IPS-11a (cell line): ENCODE data around the gene DCLK2.
A peak's percentile ranks its signal among the peaks of the same experiment; 100 is the strongest.

Experiments used
- H3K4me3 ChIP-seq: one replicate; pipeline ENCODE4 v1.5.1; 2013; ENCODE audit warnings: low read depth, low read length, control low read depth

Gene DCLK2

DNA sequence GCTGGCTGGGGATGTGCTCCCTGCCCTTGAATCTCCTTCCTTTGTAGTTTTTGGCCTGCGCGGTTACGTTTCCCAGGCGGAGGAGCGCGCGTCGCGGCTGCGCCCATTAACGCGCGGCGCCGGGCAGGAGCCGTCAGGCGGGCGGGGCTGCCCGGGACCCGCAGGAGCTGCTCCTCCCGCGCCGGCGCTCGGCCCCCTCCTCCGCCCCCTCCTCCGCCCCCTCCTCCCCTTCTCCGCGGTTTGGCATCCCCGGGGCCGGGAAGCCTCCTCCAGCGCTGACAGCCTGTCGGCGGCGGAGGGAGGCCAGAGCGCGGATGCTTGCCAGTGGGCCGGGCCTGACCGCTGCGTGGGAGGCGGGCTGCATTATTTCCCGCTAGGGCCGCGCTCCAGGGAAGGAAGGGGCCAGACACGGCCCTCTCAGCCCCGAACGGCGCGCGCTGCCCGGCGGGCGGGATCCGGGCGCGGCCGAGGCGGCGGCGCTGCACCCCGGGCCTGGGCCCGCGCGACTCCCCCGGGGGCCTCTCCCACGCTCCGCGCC lies at the start of gene DCLK2:
TSS of gene DCLK2 (plus strand) at position 405 of the 538 bp plus-strand sequence. CDS start 583 bp downstream, outside the sequence.
- H3K4me3 ChIP-seq = peak within 1 kb of the TSS; percentile 43

DNA sequence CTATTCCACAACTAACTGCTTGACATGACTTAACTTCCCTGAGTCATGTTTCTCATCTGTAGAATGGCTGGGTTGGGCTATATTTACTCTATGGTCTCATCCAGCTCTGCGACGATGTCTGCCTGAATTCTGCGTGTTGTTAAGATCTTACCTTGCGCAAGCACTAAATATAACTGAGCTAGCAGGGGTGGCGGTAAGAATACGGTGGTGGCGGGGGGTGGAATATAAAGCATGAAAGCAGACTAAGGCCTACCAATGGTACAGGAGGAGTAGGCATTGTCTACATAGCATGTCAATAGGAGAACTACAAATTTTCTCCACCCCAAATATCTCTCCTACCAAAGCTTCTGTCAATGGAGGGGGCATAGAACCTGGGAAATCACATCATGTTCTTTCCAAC lies 45.7 kb upstream of the DCLK2 start:
- H3K4me3 ChIP-seq = no peak overlapping the region

DNA sequence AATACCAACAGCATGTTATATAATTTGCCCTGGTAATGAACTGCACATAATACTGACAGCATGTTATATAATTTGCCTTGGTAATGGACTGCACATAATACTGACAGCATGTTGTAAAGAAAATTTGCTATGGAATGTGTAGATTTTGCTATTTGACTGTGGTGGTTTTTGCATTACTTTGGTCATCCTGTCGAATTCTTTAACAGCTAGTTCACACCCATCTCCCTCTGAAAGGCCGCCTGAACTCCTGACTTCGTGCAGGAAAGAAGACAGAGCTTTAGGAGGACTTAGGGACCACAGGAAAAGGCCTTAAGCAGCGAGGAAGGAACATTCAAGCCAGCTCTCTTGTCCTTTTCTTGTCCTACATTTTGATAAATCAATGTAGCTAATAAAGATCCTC lies 45.2 kb upstream of the DCLK2 start:
- H3K4me3 ChIP-seq = no peak overlapping the region

DNA sequence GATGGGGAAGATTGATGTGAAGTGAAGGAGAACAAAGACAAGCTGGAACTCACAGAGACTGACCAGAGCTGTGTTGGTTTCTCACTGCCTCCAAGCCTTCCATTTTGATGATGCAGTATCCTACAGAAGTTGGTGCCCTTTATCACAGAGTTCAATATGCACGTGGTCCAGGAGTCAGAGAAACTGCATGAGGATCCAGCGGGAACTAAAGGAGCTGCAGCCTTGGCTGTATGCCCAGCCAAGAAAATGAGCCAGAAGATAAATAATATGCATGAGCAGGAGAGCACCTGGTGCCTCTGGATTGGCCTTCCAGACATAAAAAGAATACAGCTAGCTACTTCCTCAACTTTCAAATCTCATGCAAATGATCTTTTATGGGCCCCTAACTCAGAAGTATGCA lies 44.3 kb upstream of the DCLK2 start:
- no peak overlapping the region for H3K4me3 ChIP-seq

DNA sequence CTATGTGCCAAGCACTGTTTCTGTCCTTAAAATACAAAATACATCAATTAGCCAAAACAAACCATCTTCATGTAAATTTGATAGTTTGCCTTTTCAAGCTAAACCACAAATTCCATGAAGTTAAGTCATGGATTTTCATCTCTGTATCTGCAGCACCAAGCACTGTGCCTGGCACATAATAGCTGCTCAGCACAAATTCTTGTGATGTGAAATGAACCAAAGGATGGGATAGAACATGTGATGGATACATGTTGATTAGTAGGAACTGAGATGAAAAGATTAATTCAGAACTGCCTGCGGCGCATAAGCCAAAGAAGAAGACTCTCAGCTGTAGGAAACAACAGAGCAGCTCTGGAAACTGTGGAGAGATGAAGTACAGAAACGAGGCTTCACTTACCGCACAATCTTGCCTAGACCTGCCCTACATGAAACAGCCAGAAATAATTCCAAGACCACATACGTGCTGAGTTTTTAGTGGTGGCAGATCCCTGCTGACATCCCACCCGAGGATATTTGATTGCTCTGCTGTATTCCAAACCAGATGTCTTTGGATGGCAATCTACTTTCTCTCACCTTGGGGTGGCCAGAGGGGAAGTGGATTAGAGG lies 40.9 kb upstream of the DCLK2 start:
- no peak overlapping the region for H3K4me3 ChIP-seq

DNA sequence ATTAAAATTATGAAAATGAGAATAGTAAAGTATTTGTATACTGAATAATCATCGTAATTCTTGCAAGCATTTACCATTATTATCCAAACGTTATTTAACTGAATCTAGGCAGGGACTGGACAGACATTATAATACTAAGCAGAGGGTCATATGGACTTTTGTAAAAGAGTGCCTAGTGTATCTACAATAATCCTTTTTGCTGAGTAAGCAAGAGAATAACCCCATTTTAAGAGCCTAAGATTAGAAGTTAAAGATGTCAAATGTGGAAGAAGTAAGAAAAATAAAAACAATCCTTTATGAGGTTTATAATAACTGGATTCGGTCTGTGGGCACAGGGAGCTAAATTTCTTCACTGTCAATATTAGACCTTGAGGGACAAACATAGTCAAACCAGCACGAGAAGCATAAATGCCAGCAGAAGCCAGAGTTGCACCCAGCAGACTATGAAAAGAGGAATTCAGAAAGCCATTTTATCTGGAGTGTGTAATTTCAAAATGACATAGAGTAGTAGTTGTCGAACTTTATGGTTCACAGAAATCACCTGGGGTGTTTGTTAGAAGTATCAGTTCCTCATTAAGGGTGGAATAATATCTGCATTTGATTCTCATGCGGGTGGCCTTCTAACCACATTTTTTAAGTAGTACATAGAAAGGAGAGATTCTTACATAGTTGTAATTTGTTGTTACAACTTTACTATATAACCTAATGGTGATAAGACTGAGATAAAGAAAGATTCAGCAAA lies 39.7 kb upstream of the DCLK2 start:
- no peak overlapping the region for H3K4me3 ChIP-seq

DNA sequence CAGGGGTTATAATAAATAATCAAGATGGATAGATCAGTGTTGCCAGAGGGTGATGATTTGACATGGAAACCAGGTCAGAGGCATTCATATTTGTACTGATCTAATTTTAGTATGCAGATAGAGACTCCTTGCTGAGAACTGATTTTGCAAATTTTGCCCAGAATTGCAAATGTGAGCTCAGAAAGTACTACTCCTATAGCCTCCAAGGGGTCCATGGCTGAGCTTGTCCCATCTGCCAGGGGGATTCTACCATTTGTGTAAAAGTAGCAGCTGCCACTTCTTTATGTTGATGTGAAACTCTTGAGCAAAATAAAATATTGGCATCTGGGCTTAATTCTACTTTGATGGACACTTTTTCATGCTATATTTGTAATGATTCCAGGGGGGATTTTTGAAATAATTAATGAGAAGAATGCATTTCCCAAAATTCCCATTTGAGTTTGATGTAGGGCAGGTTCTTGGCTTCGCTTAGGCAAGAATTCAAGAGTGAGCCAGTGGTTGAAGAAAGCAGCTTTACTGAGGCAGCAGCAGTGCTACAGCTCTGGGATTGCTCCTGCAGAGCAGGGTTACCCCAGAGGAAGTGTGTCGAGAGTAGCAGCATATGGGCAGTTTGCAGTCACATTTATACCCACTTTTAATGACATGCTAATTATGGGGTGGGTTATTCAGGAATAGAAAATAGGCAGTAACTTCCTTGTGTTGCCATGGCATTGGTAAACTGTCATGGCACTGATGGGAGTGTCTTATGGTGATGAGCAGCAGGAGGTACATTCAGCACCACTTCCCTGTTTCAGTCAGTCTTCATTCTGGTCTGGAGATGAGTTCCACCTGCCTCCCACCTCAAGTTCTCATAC lies 38.7 kb upstream of the DCLK2 start:
- no peak overlapping the region for H3K4me3 ChIP-seq

DNA sequence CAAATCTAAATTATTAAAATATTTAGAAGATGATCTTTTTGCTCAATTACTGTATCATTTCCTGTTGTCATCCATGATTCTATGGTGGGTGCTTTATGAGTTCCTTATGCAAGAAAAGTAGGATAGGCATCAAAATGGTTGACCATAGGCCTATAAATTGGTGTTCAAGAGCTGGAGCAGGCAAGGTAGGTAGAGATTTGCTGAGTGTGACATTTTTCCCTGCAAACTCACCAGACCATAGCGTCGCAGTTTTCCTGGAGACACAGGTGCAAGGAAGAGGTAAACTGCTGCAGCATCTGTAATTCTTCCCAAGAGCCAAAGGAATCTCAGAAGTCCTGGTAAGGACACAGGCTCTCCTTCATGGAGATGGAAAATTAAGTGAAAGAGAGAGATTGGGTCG lies 33.7 kb upstream of the DCLK2 start:
- H3K4me3 ChIP-seq = no peak overlapping the region

DNA sequence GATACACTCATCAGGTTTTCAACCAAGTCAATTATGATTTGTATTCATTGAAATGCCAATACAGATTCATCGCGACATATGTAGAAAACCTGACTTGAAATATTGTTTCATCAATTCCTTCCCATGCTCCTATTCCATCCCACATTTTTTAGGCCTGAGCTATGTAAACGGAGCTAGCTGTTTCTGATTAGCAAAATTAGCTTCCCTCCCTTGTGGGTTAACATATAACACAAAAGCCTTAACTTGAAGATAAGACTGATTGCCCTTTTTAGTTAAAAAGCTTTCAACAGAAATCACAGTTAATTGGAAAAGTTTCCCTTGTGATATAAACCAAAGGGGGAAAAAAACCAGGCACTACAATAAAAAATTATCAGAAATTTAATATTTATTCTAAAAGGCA lies 32.8 kb upstream of the DCLK2 start:
- H3K4me3 ChIP-seq = no peak overlapping the region

DNA sequence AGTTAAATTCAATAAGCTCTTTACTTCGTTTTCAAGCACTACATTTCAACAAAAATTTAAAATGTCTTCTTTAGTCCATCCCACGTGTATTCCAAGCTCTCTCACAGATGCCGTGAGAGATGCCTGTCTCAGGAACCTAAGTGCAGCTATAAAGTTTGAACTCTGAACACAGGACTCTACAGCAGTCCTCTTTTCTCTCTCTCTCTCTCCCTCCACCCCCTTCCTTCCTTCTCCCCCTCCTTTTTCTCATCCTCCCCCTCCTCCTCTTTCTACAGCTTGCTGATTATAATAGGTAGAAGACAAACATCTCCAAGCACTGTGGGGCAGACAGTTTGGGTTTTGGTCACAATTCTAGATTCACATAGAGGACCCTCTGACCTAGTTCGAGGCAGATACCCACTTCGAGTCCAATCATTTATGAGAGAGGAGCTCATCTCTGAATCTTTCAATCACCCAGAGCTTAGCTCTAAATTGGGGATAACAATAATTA lies 31.5 kb upstream of the DCLK2 start:
- no peak overlapping the region for H3K4me3 ChIP-seq

DNA sequence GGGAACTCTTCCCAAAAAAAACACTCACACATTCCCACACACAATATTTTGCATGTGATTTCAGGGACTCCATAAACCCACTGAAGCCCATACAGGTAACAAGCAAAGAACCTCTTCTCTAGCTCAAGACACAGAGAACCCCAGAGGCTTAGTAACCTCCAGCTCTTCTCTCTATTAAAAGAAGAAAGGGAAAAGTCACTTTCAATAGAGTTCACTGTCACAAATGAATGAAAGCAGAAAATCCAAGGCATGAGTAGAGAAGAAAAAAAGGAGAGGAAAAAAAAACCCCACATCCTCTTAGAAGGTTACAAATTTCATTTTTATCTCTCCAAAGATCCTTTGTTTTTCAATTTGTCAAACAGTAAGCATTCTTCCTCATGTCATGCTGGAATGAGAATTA lies 30.7 kb upstream of the DCLK2 start:
- no peak overlapping the region for H3K4me3 ChIP-seq

DNA sequence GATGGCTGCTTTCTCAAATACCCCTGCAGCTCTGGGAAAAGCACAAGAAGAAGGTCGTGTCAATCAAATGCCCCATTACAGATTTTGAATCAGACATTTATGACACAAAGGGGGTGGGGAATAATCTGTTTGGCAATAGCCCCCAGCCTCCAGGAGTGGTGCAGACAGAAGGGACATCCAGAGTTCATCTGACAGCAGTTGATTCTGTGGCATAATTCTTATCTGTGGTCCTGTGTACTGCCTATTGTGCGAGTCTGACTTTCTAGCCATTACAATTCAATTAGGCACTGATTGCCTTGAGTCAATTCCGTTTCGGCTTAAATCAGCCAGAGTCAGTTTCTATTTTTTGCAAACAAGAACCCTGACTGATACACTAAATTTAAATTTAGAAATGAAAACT lies 28.6 kb upstream of the DCLK2 start:
- no peak overlapping the region for H3K4me3 ChIP-seq

DNA sequence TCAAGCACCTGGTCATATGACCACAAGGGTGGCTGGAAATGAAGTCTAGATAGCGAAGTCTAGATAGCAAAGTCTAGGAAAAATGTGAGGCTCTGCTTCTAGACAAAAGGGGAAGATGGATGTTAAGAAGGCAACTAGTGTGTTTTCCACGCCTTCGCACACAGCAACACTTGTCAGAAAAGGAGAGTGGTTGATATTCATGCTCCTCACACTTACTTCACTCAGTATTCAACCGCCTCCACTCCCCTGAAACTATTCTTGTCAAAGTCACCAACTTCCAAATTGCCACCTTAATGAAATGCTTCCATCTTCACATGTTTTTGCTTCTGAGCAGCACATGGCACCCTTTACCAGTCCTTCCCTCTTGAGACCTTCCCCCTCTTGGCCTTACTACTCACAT lies 27.7 kb upstream of the DCLK2 start:
- H3K4me3 ChIP-seq = no peak overlapping the region

DNA sequence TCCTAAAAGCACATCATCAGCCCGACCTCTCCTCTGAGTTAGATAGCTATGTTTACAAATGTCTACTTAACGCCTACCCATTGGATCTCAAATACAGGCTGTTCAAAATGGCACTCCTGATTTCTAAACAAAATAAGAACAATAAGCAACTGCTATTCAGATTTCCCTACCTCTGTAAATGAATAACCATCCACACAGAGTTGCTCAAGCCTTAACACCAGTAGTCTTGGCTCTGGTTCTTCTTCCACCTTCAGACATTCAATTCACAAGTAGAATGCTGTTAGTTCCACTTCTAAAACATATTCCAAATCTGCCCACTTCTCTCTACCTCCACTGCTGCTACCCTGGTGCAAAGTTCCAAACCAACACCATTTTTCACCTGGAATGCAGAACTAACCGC lies 27.1 kb upstream of the DCLK2 start:
- no peak overlapping the region for H3K4me3 ChIP-seq

DNA sequence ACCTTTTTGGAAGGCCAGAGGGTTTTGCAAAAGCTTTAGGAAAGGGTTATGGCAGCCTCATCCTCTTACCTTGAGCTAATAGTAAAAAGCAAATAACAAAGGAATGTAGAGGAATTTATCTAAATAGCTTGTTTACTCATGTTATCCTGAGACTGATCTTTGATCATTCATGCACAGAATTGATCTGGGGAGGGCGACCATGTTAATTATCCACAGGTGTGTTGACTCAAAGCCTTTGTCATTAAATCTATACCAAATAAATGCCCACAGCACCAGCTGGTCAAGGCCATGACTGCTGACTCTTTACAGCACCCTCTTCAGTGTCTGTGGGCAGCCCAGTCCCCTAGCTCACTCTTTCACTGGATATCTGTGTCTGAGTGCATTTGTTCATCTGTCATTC lies 22.8 kb upstream of the DCLK2 start:
- H3K4me3 ChIP-seq = no peak overlapping the region

DNA sequence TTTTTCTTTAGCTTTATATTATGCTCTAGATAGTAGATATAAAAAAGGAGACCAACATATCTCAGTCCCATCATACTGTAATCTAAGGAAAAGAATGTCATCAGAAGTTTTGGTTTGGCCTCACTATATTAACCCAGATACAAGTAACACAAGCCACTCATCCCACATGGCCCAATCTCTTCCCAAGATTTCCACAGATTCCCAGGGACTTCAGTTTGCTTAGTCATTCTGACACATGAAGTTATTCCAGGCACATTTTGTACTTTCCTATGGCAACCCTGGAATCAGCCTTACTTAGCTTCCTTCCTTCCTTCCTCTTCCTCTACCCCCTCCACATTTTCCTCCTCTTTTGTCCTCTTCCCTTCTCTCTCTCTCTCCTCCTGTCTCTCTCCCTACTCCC lies 21.7 kb upstream of the DCLK2 start:
- no peak overlapping the region for H3K4me3 ChIP-seq

DNA sequence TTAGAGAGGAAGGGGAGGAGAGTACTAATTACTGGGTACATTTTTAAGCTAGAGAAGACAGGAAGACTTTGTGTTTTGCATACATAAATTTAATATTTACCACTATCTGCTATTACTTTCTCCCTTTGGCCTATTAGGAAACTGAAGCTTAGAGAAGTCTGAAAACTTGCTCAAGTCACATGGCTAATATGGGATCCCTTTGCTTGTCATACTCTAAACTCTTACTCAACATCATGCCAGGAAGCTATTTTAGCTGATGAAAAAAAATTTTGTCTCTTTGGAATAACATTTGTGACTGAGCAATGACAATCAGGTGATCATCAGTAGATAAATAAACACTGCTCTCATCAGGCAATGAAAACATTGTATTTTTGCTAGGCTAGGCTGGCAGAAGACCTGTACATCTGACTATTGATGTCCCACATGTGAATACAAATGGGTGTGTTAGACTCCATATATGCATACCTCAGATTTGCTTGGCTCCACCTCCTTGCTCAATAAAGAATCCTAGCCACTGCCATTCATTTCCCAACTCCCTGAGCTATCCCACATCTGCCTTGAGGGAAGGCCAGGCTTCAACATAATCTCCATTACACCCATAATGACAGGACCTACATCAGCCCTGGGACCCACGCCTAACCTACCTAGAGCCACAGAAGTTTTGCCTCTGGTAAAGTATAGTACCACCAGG lies 17.0 kb upstream of the DCLK2 start:
- H3K4me3 ChIP-seq = no peak overlapping the region

DNA sequence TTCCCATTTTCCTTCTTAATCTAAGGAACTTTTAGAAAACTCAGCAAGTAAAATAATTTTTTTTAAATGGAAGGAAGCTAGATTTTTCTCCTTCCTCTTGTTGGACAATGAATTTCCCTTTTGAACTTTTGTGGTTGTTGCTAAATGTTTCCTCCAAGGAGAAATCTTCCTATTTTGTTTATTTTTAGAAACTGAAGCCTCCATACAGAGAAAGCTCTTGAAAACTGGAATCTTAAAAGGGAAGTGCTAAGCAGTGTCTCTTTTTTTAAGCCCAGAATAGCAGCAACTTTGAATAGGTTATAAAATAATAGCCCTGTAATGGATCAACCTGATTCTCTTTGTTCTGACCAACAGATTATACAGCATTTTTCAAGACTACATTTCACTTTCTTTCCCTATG lies 15.1 kb upstream of the DCLK2 start:
- H3K4me3 ChIP-seq = no peak overlapping the region

DNA sequence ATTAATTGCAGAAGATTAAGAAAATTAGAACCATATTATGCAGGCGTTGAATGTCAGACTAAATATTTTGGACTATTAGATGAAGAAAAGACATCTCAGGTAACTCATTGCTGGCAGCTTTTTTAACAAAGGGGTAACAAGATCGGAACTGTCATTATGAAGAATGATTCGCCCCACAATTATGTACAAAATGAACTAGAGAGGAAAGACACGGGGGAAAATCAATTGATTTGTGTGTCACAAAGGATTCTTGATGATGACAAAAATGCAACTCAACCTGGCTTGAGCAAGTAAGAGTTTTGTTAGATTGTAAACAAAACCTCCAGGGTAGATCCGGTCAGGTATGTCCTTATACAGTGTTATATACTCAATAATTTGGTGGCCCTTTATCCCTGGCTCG lies 12.5 kb upstream of the DCLK2 start:
- H3K4me3 ChIP-seq = no peak overlapping the region

DNA sequence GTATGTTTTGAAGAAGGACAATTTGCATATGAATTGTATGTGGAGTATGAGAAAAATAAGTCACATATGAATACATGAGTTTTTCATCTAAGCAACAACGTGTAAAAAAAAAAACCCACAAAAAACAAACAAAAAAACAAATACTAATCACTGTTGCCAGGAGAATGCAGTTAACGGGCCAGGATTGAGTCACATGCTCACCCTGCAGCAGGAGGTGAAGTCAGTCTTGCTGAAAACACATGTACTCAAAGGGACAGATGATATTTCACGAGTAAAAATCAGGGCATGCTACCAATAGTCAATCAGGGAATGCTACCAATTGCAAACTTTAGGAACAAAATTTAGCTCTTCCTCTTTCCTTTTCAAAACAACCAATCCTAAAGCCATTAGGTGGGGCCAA lies 10.4 kb upstream of the DCLK2 start:
- H3K4me3 ChIP-seq = no peak overlapping the region
